GM12878 (cell line): ENCODE measurements around the gene ESPNL. TPM values are rescaled to one million over a fixed set of nuclear protein-coding genes. Genes with fewer than 3 reads are reported as not detected.

Experiments used
- ATAC-seq: fragments of 200-7000 bp; cut with Tn5 transposase; 3 replicates; pipeline ENCODE4 v1.9.1; 2020; ENCODE audit warnings: mild to moderate bottlenecking, moderate library complexity
- BruUV-seq: library from RNA; stranded (reverse); fragments of 400-500 nt; replicated peaks from 2 replicates; lab custom pipeline; 2021; lab: Mats Ljungman, UMichigan
- CTCF ChIA-PET: fragments of 300-600 bp; sonication (Branson Sonifier 250); formaldehyde crosslinking; extraction: SDS; loops from one replicate; lab custom pipeline; 2021; ENCODE audit warnings: inconsistent platforms; lab: Yijun Ruan, JAX
- POLR2A ChIA-PET: fragments of 350-600 bp; formaldehyde crosslinking; extraction: SDS; loops from one replicate; lab custom pipeline; 2021; ENCODE audit warnings: inconsistent platforms; lab: Charles Lee
- RAD21 ChIA-PET: fragments of 300-600 bp; sonication (Branson Sonifier 250); formaldehyde crosslinking; loops from one replicate; lab custom pipeline; 2023; ENCODE audit warnings: antibody characterized with exemption; ENCODE audit not compliant: unreplicated experiment; lab: Charles Lee
- SMC1A ChIA-PET: fragments of 300-600 bp; sonication (Branson Sonifier 250); formaldehyde crosslinking; loops from one replicate; lab custom pipeline; 2023; ENCODE audit not compliant: unreplicated experiment, uncharacterized antibody; lab: Charles Lee
- DNase-seq: peaks from one replicate; pipeline ENCODE4 v3.0.0-alpha.2; 2011; ENCODE audit warnings: low read depth, low spot score
- FAIRE-seq: peaks from 3 replicates; lab custom pipeline; 2011; peaks lifted over from hg19 to GRCh38; lab: Jason Lieb, UNC
- H2AFZ ChIP-seq: 2 replicates; pipeline ENCODE4 v1.6.0; 2011; ENCODE audit warnings: low read depth, low read length, control low read depth; ENCODE audit not compliant: control insufficient read depth
- H3K27ac ChIP-seq: 2 replicates; pipeline ENCODE4 v1.5.1; 2011; ENCODE audit warnings: control low read depth; ENCODE audit not compliant: control insufficient read depth, insufficient read depth
- H3K27me3 ChIP-seq, 2 experiments: replicated peaks in 1 of 2; 2 replicates each; pipeline versions ENCODE4 v1.6.0 to v1.6.1; 2011; ENCODE audit warnings: low read length in 1 of 2; ENCODE audit not compliant: control insufficient read depth in 2 of 2, insufficient read depth in 2 of 2
- H3K36me3 ChIP-seq, 2 experiments: 2 replicates each; pipeline ENCODE4 v1.5.1; 2011; ENCODE audit warnings: low read length in 1 of 2; ENCODE audit not compliant: control insufficient read depth in 2 of 2, insufficient read depth in 2 of 2
- H3K4me1 ChIP-seq: 2 replicates; pipeline ENCODE4 v1.6.1; 2011; ENCODE audit warnings: mild to moderate bottlenecking, low read length, moderate library complexity, mixed read lengths; ENCODE audit not compliant: control insufficient read depth, insufficient read depth
- H3K4me2 ChIP-seq: 2 replicates; pipeline ENCODE4 v1.6.0; 2011; ENCODE audit warnings: control low read depth; ENCODE audit not compliant: control insufficient read depth, insufficient read depth
- H3K4me3 ChIP-seq: fragments of 200-600 bp; sonication (generic); 2 replicates; pipeline ENCODE4 v1.5.1; 2016
- H3K79me2 ChIP-seq: 2 replicates; pipeline ENCODE4 v1.6.0; 2011; ENCODE audit warnings: low read length; ENCODE audit not compliant: control insufficient read depth, insufficient read depth
- H3K9ac ChIP-seq: 2 replicates; pipeline ENCODE4 v1.8.0; 2011; ENCODE audit warnings: low read length, control low read depth, mixed read lengths; ENCODE audit not compliant: control insufficient read depth, insufficient read depth
- H3K9me3 ChIP-seq: replicated peaks from 3 replicates; pipeline ENCODE4 v1.5.1; 2011; ENCODE audit warnings: mild to moderate bottlenecking, low read length; ENCODE audit not compliant: control insufficient read depth, insufficient read depth
- H4K20me1 ChIP-seq: 2 replicates; pipeline ENCODE4 v1.6.0; 2011; ENCODE audit not compliant: control insufficient read depth, insufficient read depth
- BHLHE40 ChIP-seq, 2 experiments: fragments of 450-650 bp in 1 of 2; IDR thresholded peaks; 2 replicates each; pipeline ENCODE4 v1.6.1; 2011 to 2017; ENCODE audit warnings: low read depth in 2 of 2, borderline replicate concordance in 1 of 2, improper control_type of control experiment in 1 of 2, low read length in 1 of 2, mild to moderate bottlenecking in 1 of 2
- CHD4 ChIP-seq: fragments of 200-600 bp; sonication (generic); IDR thresholded peaks from 2 replicates; pipeline ENCODE4 v1.6.1; 2016; ENCODE audit warnings: mild to moderate bottlenecking
- FOXK2 ChIP-seq: fragments of 450-650 bp; IDR thresholded peaks from 2 replicates; pipeline ENCODE4 v1.6.1; 2017; ENCODE audit warnings: mild to moderate bottlenecking, moderate library complexity
- GATAD2B ChIP-seq: fragments of 450-650 bp; conservative IDR thresholded peaks from 2 replicates; pipeline ENCODE4 v1.6.1; 2017; ENCODE audit warnings: low read depth, mild to moderate bottlenecking, moderate library complexity
- JUND ChIP-seq: IDR thresholded peaks from 2 replicates; pipeline ENCODE4 v1.6.1; 2012; ENCODE audit warnings: low read depth, mild to moderate bottlenecking, low read length, improper control_type of control experiment, moderate library complexity
- LARP7 ChIP-seq: fragments of 450-650 bp; IDR thresholded peaks from 2 replicates; pipeline ENCODE4 v1.6.1; 2017; ENCODE audit warnings: mild to moderate bottlenecking
- NFIC ChIP-seq: IDR thresholded peaks from 2 replicates; pipeline ENCODE4 v1.6.1; 2012; ENCODE audit warnings: low read depth, mild to moderate bottlenecking, inconsistent platforms, low read length, moderate library complexity
- NR2C2 ChIP-seq: IDR thresholded peaks from 2 replicates; pipeline ENCODE4 v1.6.1; 2011; ENCODE audit warnings: borderline replicate concordance, low read depth; ENCODE audit not compliant: control insufficient read depth, insufficient read length
- NRF1 ChIP-seq: conservative IDR thresholded peaks from 2 replicates; pipeline ENCODE4 v1.6.1; 2011; ENCODE audit warnings: mild to moderate bottlenecking, low read depth, low read length, improper control_type of control experiment
- POLR2A ChIP-seq: IDR thresholded peaks from 2 replicates; pipeline ENCODE4 v1.6.1; 2011; ENCODE audit warnings: low read depth, mild to moderate bottlenecking, low read length
- ZNF207 ChIP-seq: fragments of 450-650 bp; IDR thresholded peaks from 2 replicates; pipeline ENCODE4 v1.6.1; 2014; ENCODE audit warnings: antibody characterized with exemption, mild to moderate bottlenecking, borderline replicate concordance
- ZNF384 ChIP-seq: IDR thresholded peaks from 2 replicates; pipeline ENCODE4 v1.6.1; 2012; ENCODE audit warnings: low read depth, mild to moderate bottlenecking, low read length, improper control_type of control experiment, borderline replicate concordance
- WGBS: methylation state at CpG from one replicate; pipeline ENCODE4 v1.1.6; 2016; ENCODE audit warnings: low lambda C conversion rate; ENCODE audit not compliant: insufficient replicate concordance, insufficient coverage; ENCODE audit errors: missing lambda C conversion rate; 5-methylcytosine and 5-hydroxymethylcytosine counted together
- in situ Hi-C: fragments of 300-500 bp; cut with MboI; formaldehyde crosslinking; loops from 9 replicates; pipeline ENCODE4 v1.14.3; 2018; ENCODE audit warnings: mixed read lengths
- intact Hi-C: fragments of 100-400 bp; cut with micrococcal nuclease; formaldehyde crosslinking; loops from one replicate; pipeline ENCODE4 v1.14.2; 2022; ENCODE audit not compliant: unreplicated experiment
- polyA plus RNA-seq, 11 experiments: library from polyadenylated mRNA; depleted of rRNA in 4 of 11; unstranded in 6 of 11; stranded (reverse) in 5 of 11; fragments of >200 nt; fragmentation: Nextera tagmentation in 4 of 11; fragmentation: Illumina TruSeq in 1 of 11; extraction: Ambion mirVana in 4 of 11; extraction: Trizol in 1 of 11; gene quantifications; 1 replicate in 1 of 11; 2 replicates in 10 of 11; pipeline versions ENCODE4 v1.2.1 to v1.2.3, GENCODE V29; 2011 to 2016; ENCODE audit warnings: inconsistent platforms in 2 of 11, missing spikeins in 2 of 11, low read depth in 1 of 11
- total RNA-seq, 4 experiments: library from RNA; depleted of rRNA in 3 of 4; stranded (reverse); fragments of >200 nt in 3 of 4; fragmentation: Illumina TruSeq in 1 of 4; extraction: Trizol in 1 of 4; gene quantifications; 2 replicates each; pipeline versions ENCODE4 v1.2.1 to v1.2.3, GENCODE V29; 2013 to 2021
- TF ChIP-seq, protein P1 (sequence below): IDR thresholded peaks from 2 replicates; pipeline ENCODE4 v1.6.1; 2011; ENCODE audit warnings: low read depth, low read length, improper control_type of control experiment, borderline replicate concordance

The ESPNL gene
- total and polyA plus RNA-seq, 10 of the 15 experiments (the other 5 are each of a cell fraction or from before 2014, with no cell fraction given) = 0.05 to 0.94 (median 0.36) TPM; not detected in 3

DNA sequence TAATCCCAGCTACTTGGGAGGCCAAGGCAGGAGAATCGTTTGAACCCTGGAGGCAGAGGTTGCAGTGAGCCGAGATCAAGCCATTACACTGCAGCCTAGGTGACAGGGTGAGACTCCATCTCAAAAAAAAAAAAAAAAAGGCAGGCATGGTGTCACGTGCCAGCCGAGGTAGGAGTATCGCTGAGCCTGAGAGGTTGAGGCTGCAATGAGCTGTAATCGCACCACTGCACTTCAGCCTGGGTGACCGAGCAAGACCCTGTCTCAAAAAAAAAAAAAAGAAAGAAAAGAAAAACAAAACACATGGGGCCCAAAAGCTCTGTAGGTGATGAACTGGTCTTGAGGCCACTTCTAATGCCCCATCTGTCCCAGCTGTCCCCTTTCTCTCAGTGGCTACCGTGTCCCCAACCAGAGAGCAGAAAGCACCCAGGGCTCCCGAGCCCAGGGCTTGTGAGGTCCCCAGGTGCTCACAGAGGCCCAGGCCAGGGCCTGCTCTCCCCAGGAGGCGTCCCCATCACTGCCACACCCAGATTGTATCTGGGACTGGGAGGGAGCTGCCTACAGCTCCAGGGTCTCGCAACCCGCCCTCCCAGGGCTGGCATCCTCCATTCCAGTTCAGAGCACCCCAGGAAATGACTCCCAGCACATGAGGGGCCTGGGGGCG, 46.9 kb downstream of the ESPNL start:
- Histone ChIP-seq H3K79me2 (no peaks in the 10 kb centered on the region), H3K4me3 (no peak overlapping the region), H4K20me1 (no peaks in the 10 kb centered on the region), H3K27me3 (no peaks in the 10 kb centered on the region), H3K27ac (no peak overlapping the region), H3K9me3 (no peaks in the 10 kb centered on the region), H3K4me1 (no peaks in the 10 kb centered on the region), H2AFZ (no peak overlapping the region), H3K9ac (no peak overlapping the region), H3K36me3 (no peaks in the 10 kb centered on the region), H3K4me2 (no peak overlapping the region)
- ATAC-seq = no peak
- intact Hi-C loops = no loop called here
- DNase-seq = no peak
- TF ChIP-seq BHLHE40 (IDR thresholded peaks at IDR 0.05; ENCODE audit: borderline replicate concordance in 1 of 2, low read depth in 2 of 2, low read length in 1 of 2) = peak in 1 of 2 experiments; percentile 41; a peak in 1 of 4 replicates
- no peak for TF ChIP-seq NR2C2
- TF ChIP-seq ZNF384 = 0 out of 2 replicates have a peak, but pooled peaks have one; percentile 9
- ChIA-PET CTCF (interaction anchor here (0.7 to 1.2 kb wide), 2 partner anchors 40 to 116 kb away, joined by 3 to 4 read pairs; no protein-coding TSS in a partner anchor), POLR2A (interaction anchor here (0.7 kb wide), 1 partner anchor 22 kb away, joined by 5 read pairs; no protein-coding TSS in a partner anchor), RAD21 (no interaction called here), SMC1A (interaction anchor here (1.2 kb wide), 1 partner anchor 259 kb away, joined by 4 read pairs; no protein-coding TSS in a partner anchor)
- WGBS = 19% methylated on average over 8 of the region's 13 CpGs
- BruUV-seq = no TSS peak
- no peak for FAIRE-seq
- in situ Hi-C loops = no loop called here

DNA sequence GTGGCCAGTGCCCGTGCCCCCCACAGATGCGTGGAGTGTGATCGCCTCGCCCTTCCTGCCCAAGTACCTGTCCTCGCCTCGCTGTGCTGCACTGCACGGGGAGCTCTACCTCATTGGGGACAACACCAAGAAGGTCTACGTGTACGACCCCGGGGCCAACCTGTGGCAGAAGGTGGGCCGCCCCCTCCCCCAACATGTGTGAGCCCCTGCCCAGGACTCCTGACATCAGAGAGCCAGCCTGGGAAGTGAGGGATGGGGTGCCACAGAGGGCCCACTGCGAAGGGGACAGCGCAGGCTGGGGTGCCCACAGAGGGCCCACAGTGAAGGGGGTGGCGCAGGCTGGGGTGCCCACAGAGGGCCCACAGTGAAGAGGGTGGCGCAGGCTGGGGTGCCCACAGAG, 48.8 kb downstream of the ESPNL start:
- intact Hi-C loops = no loop called here
- Histone ChIP-seq H3K79me2 (no peaks in the 10 kb centered on the region), H3K9me3 (no peaks in the 10 kb centered on the region), H3K36me3 (no peaks in the 10 kb centered on the region), H3K27ac (no peak overlapping the region), H3K27me3 (no peaks in the 10 kb centered on the region), H4K20me1 (no peaks in the 10 kb centered on the region), H3K9ac (no peak overlapping the region), H3K4me2 (no peak overlapping the region), H3K4me3 (no peak overlapping the region), H3K4me1 (no peaks in the 10 kb centered on the region), H2AFZ (no peak overlapping the region)
- FAIRE-seq = no peak
- TF ChIP-seq LARP7 (no peak), JUND (no peak), NFIC (no peak), FOXK2 (no peak), POLR2A (no peak), CHD4 (no peak), ZNF207 (no peak), NRF1 (no peak), GATAD2B (no peak)
- TF ChIP-seq, protein P1, sequence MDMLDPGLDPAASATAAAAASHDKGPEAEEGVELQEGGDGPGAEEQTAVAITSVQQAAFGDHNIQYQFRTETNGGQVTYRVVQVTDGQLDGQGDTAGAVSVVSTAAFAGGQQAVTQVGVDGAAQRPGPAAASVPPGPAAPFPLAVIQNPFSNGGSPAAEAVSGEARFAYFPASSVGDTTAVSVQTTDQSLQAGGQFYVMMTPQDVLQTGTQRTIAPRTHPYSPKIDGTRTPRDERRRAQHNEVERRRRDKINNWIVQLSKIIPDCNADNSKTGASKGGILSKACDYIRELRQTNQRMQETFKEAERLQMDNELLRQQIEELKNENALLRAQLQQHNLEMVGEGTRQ = no peak
- no peak for DNase-seq
- ChIA-PET POLR2A (no interaction called here), SMC1A (no interaction called here), RAD21 (no interaction called here), CTCF (no interaction called here)
- 55% methylated on average over 15 of the region's 15 CpGs for WGBS
- ATAC-seq = no peak
- no TSS peak for BruUV-seq
- in situ Hi-C loops = no loop called here
